GM11168 (cell line): ENCODE results near the gene BCL11B.

ENCODE experiments used
- in situ Hi-C: fragments of 300-500 bp; cut with MboI; formaldehyde crosslinking; loops from one replicate; pipeline ENCODE4 v1.12.0; 2022; ENCODE audit warnings: low sequenced_read_pairs; ENCODE audit not compliant: unreplicated experiment

Gene BCL11B

DNA sequence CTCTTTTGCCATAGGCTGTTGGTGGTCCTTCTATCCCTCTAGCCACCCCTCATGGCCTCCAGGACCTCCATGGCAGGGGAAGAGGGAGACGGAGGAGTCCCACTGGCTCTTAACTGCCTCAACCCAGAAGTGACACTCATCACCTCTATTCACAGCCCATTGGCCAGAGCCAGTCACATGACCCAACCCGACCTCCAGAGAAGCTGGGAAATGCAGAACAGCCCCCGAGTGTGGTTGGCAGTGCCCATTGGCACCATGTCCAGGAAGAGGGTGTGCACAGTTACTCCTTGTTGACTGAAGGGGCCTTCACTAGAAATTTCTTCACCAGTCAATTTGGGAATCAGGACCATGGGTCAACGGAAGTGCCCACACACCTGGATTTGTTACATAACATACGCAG is 17.0 kb upstream of the BCL11B start:
- in situ Hi-C loops, result no loop called here

GRCh38 chr14:99287269-99287942 is 15.4 kb upstream of the BCL11B start:
- in situ Hi-C loops, result no loop called here

DNA sequence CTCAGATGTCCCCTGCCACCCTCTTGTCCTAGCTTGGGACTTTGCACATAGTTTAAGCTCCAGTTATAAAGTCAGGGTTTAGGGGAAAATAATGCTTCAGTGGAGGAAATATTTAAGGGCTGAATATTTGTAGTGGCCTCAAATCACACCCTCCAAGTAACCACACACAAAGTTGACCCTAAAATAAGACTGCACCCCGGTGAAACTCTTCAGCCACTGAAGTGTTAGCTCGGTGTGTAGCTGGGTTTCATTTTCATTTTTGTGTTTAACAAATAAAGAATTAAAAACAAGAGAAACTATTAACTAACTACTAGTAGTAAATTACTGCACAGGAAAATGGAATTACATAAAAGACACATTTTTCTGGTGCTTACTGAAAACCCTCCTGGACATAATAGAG is 14.8 kb upstream of the BCL11B start:
- in situ Hi-C loops, result no loop called here

- in situ Hi-C loops, result no loop called here
Measured at GRCh38 chr14:99284254-99285004, 12.4 kb upstream of the BCL11B start.

GRCh38 chr14:99282261-99283050 is 10.5 kb upstream of the BCL11B start:
- in situ Hi-C loops, result no loop called here

DNA sequence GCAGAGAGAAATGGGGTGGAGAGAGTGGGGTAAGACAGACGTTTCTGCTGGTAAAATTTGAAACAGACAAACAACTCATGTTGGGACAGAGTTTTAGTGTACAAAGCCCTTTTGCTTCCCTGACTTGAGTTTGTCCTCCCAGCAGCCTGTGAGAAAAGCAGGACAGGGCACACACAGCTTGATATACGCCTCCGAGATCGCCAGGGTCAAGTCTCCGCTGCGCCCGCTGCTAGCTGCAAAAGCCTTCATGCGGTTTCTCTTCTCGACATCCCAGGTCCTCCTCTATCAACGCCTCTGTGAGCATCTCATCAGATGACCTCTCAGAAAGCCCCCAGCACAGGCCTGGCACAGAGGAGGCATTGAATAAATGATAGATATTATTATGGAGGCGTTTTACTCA is 9.4 kb upstream of the BCL11B start:
- in situ Hi-C loops, result no loop called here

- in situ Hi-C loops, result no loop called here
Measured at GRCh38 chr14:99280852-99281251, 8.9 kb upstream of the BCL11B start.

- in situ Hi-C loops, result no loop called here
Measured at GRCh38 chr14:99280066-99280731, 8.2 kb upstream of the BCL11B start.

DNA sequence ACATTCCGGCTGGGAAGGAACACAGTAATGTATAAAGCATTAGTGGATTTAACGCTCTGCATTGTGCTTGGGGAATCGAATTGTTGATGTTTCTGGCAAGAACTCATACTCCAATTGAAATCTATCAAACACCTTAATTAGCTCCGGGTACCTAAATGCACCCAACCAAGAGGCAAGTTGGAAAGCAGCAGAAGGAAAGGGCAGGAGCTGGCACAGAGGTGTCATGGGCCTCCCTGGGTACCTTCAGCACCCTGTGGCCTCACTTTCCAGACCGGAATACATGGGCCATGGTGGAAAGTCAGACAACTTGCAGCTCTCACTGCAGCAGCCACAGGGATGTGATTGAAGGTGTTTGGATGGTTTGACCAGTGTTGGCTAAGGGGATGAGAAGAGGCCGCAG is 6.8 kb upstream of the BCL11B start:
- in situ Hi-C loops, result no loop called here

- in situ Hi-C loops, result no loop called here
Measured at GRCh38 chr14:99277530-99277929, 5.5 kb upstream of the BCL11B start.

DNA sequence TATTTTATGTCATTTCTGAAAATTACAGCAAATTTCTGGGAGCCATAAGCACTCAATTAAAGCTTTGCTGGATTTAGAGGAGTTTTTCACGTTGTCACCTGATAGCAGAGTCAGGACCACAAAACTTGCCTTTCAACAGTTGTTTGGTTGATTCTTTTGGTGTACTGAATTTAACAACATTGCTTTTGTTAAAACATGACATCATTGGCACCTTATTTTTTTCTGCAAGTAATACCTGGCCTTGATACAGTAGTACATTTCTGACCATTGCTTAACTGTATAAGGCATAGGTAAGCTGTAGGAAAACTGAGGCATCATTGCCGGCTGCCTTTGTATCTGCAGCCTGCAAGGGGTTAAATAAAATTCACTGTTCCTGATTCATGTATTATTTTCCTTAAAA is 4.5 kb upstream of the BCL11B start:
- in situ Hi-C loops, result no loop called here

DNA sequence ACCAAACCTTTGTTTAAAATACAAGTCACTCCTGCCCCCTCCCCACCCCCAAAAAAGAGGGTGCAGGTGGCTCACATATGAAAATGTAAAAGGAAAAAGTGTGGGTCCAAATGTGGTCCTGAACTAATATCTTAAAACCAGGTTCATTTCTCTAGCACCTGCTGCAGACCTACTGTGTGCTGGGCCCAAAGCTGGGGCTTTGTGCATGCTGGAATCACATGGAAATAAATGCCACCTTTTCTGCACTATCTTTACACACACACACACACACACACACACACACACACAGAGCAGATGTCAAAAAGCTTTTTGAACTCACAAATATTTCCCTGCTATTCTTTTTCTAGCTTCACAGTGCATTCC is 3.2 kb upstream of the BCL11B start:
- in situ Hi-C loops, result no loop called here

DNA sequence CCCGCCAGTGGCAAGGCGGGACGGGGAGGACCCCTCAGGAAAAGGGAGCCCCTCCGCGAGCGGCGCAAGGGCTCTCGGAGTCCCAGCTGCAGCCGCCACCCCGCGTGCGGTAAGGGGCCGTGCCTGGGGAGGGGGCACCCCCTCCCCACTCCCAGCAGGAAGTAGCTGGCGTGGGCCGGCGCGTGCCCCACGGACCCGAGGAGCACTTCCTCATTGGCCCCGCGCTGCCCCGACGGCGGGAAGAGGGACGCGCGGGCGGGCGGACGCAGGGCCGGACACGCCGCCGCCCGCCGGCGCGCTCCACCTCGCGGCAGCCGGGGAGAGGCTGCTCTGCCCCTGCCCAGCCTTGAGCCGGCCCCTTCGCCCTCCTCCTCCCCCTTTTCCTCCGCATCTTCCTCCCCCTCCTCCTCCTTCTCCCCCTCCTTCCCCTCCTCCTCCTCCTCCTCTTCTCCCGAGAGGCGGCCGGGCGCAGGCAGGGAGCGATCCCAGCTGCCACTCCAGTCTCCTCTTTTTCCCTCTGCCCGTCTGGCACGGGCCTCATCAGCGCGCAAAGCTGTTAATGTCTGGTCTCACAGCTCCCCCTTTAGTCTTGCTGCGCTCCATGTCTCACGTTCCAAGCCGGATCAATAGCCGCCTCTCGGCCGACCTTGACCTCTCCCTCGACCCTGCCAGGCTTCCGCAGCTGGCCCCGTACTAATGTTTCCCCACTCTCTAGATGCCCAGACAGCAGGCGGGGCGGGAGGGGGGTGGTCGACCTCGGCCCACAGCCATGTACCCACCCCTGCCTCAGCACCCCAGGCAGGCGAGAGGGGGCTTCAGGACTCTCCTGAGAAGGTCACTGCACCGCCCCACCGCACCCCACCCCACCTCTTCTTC is 2.6 kb upstream of the BCL11B start:
- in situ Hi-C loops, result loop anchor here (25.0 kb wide), 1 partner anchor 1137 kb away; no protein-coding TSS in a partner anchor

DNA sequence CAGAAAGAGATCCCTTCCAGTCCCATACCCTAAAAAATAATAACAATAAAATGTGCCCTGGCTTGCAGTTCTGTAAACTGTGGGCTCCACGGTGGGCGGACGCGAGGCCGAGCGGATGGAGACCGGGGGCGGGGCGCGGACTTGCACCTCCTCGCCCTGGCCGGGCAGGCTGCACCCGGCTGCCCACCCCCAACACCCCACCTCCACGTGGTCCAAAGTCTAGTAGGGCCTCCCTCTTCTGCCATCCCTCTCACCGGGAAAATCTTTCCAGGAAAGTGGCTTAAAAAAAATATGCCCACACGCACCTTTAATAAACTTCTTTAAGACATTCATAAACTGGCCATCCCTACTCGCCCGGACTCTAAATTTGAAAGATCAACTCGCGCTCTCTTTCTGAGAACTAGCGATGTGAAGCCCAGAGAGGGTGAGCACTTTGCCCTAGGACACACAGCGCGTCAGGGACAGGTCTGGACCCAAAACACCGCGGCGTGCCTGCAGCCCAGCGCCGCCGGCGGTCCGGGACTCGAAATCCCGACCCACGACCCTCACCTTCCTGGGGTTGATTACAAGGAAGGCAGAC is 1.9 kb upstream of the BCL11B start:
- in situ Hi-C loops, result loop anchor here (25.0 kb wide), 1 partner anchor 1137 kb away; no protein-coding TSS in a partner anchor

GRCh38 chr14:99272899-99273765 is 1.1 kb upstream of the BCL11B start:
- in situ Hi-C loops, result loop anchor here (25.0 kb wide), 1 partner anchor 1136 kb away; no protein-coding TSS in a partner anchor

GRCh38 chr14:99272632-99272898 is 568 bp upstream of the BCL11B start:
- in situ Hi-C loops, result loop anchor here (25.0 kb wide), 1 partner anchor 1135 kb away; no protein-coding TSS in a partner anchor

DNA sequence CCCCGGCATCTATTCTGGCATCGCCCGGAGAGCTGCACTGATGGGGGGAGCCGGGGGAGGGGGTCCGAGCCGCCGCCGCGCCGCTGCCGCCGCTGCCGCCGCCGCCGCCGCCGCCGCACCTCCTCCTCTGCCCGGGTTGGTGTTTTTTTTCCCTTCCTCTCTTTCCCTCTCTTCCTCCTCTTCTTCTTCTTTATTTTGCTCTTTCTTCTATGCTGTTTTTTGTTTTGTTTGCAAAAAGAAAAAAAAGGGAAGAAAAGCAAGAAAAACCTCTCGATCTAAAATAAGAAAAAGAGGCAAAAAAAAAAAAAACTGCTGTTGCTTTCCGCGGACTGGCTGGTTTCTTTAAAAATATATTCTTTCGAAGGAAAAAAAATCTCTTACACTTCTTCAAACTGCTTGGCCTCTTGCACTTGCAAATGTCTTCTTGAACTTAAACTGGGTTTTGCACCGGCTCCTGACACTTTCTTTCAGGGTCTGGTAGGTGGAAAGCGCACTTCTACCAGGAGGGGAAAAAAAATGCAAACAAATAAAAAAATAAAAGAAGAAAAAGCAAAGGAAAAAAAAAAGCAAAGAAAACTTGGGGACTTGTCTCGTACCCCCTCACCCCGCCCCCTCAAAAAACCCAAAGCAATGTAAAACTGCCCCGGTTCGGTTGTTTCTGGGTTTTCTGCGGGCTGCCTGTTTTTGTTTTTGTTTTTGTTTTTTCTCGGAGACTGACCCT is 616 bp downstream of the BCL11B start:
- in situ Hi-C loops, result loop anchor here (25.0 kb wide), 1 partner anchor 1134 kb away; no protein-coding TSS in a partner anchor
